OCI-LY1 (cell line): Measurements from ENCODE around the gene B4GALT2.

ENCODE experiments used
- H2AFZ ChIP-seq: fragments of 200-600 bp; sonication (generic), shearing (Covaris generic); 2 replicates; pipeline ENCODE4 v1.6.0; 2014; ENCODE audit warnings: antibody characterized with exemption, mild to moderate bottlenecking, low read length
- H3F3A ChIP-seq: fragments of 200-600 bp; sonication (generic), shearing (Covaris generic); 2 replicates; pipeline ENCODE4 v1.6.0; 2014; ENCODE audit warnings: mild to moderate bottlenecking, antibody characterized with exemption, low read length, moderate library complexity; ENCODE audit not compliant: insufficient read depth
- H3K27ac ChIP-seq: fragments of 200-600 bp; sonication (generic); 2 replicates; pipeline ENCODE4 v1.5.1; 2014; ENCODE audit warnings: low read length, mixed run types, mild to moderate bottlenecking, low read depth; ENCODE audit not compliant: poor library complexity, severe bottlenecking
- H3K27me3 ChIP-seq: fragments of 200-600 bp; sonication (generic); 2 replicates; pipeline ENCODE4 v1.6.0; 2014; ENCODE audit warnings: antibody characterized with exemption, mild to moderate bottlenecking, low read length, moderate library complexity; ENCODE audit not compliant: insufficient read depth
- H3K36me3 ChIP-seq: fragments of 200-600 bp; sonication (generic); 2 replicates; pipeline ENCODE4 v1.6.1; 2014; ENCODE audit warnings: mild to moderate bottlenecking, antibody characterized with exemption, low read length, moderate library complexity, mixed read lengths; ENCODE audit not compliant: insufficient read depth
- H3K4me1 ChIP-seq: fragments of 200-600 bp; sonication (generic); 2 replicates; pipeline ENCODE4 v1.5.1; 2014; ENCODE audit warnings: mild to moderate bottlenecking, low read length, moderate library complexity; ENCODE audit not compliant: insufficient read depth, severe bottlenecking
- H3K4me2 ChIP-seq: fragments of 200-600 bp; sonication (generic), shearing (Covaris generic); 2 replicates; pipeline ENCODE4 v1.6.1; 2014; ENCODE audit warnings: low read length
- H3K4me3 ChIP-seq: fragments of 200-600 bp; sonication (generic); 2 replicates; pipeline ENCODE4 v1.5.1; 2014; ENCODE audit warnings: low read length, low read depth, mild to moderate bottlenecking, mixed read lengths; ENCODE audit not compliant: poor library complexity, severe bottlenecking
- H3K79me2 ChIP-seq: fragments of 200-600 bp; shearing (Covaris generic); 2 replicates; pipeline ENCODE4 v1.6.1; 2016; ENCODE audit warnings: mixed run types, low read length, mixed read lengths; ENCODE audit not compliant: insufficient read depth
- H3K9ac ChIP-seq: fragments of 200-600 bp; sonication (generic), shearing (Covaris generic); 2 replicates; pipeline ENCODE4 v1.6.1; 2014; ENCODE audit warnings: mild to moderate bottlenecking, low read length, mixed read lengths
- H3K9me2 ChIP-seq: fragments of 200-600 bp; sonication (generic), shearing (Covaris generic); 2 replicates; pipeline ENCODE4 v1.6.1; 2014; ENCODE audit warnings: low read depth, mild to moderate bottlenecking, low read length, mixed read lengths
- H3K9me3 ChIP-seq: fragments of 200-600 bp; shearing (Covaris generic); 2 replicates; pipeline ENCODE4 v1.6.1; 2014; ENCODE audit warnings: low read length, mixed read lengths
- H4K20me1 ChIP-seq: fragments of 200-600 bp; sonication (generic), shearing (Covaris generic); 2 replicates; pipeline ENCODE4 v1.6.0; 2016; ENCODE audit warnings: mild to moderate bottlenecking, low read length; ENCODE audit not compliant: insufficient read depth
- EZH2 ChIP-seq: fragments of 200-600 bp; sonication (generic), shearing (Covaris generic); IDR thresholded peaks from 2 replicates; pipeline ENCODE4 v1.8.0; 2017; ENCODE audit warnings: borderline replicate concordance, mixed run types, mild to moderate bottlenecking, antibody characterized with exemption, low read length, moderate library complexity, mixed read lengths
- TF ChIP-seq, protein P1 (sequence below): fragments of 200-600 bp; sonication (generic), shearing (Covaris generic); IDR thresholded peaks from 2 replicates; pipeline ENCODE4 v1.5.1; 2017; ENCODE audit warnings: mild to moderate bottlenecking, antibody characterized with exemption, low read length, moderate library complexity, mixed read lengths

B4GALT2 gene

DNA sequence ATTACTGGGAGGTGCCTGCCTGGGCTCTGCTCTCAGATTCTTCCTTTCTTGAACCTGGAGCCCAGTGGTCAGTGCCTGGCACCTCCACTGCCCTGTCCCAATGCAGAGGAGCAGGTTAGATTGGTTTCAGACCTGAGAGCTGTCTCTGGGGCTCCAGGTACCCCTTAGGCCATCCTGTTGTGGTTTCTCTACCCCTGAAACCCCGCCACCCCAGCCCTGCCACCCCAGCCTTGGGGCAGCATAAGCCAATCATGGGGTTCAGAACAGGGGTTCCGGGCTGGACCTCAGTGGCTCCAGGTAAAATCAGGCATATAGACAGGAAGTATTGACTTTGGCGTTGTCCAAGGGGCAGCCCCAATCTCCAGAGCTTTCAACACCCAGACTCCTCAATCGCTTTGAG lies 55.4 kb downstream of the B4GALT2 start:
- Histone ChIP-seq H3F3A (no peaks in the 10 kb centered on the region), H3K27me3 (no peaks in the 10 kb centered on the region), H3K9me2 (no peaks in the 10 kb centered on the region), H4K20me1 (no peaks in the 10 kb centered on the region), H3K27ac (no peak overlapping the region), H2AFZ (no peak overlapping the region), H3K36me3 (no peaks in the 10 kb centered on the region), H3K9ac (no peak overlapping the region), H3K4me1 (peaks cover 11% of the 10 kb centered on the region), H3K9me3 (no peaks in the 10 kb centered on the region), H3K4me3 (no peak overlapping the region), H3K79me2 (no peaks in the 10 kb centered on the region), H3K4me2 (no peak overlapping the region)
- TF ChIP-seq, protein P1, sequence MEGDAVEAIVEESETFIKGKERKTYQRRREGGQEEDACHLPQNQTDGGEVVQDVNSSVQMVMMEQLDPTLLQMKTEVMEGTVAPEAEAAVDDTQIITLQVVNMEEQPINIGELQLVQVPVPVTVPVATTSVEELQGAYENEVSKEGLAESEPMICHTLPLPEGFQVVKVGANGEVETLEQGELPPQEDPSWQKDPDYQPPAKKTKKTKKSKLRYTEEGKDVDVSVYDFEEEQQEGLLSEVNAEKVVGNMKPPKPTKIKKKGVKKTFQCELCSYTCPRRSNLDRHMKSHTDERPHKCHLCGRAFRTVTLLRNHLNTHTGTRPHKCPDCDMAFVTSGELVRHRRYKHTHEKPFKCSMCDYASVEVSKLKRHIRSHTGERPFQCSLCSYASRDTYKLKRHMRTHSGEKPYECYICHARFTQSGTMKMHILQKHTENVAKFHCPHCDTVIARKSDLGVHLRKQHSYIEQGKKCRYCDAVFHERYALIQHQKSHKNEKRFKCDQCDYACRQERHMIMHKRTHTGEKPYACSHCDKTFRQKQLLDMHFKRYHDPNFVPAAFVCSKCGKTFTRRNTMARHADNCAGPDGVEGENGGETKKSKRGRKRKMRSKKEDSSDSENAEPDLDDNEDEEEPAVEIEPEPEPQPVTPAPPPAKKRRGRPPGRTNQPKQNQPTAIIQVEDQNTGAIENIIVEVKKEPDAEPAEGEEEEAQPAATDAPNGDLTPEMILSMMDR, result no peak
- TF ChIP-seq EZH2, result no peak

DNA sequence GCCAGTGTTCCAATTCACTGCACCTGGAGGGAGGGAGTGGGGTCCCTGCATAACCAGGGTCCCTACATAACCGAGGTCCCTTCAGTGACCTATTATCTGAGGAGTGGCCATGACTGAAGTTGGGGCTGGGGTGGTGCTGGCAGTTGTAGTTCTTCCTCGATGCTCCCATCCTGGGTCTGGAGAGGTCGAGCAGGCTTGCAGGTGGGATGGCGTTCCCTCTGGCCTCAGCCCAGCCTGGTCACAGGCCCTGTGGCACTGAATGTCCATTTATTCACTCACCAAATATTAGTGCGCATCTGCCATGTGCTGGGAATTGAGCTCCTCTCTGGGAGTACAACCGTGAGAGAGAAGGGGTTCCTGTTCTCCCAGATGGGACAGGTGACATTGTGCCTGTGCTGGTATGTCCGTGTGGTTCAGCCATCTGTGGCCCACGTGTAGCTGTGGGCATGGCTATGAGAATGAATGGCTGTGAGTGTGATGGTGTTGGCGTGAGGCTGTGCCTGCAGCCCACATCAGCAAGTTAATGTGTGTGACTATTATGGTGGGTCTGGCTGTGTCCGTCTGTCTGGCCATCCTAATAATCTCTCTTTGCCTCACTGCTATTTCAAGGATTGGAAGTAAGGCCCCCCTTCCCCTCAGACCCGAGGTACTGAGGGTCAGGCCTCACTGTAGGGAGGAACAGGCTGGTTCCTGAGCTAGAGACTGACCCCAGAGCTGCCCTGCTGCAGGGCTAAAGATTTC lies 56.1 kb downstream of the B4GALT2 start:
- Histone ChIP-seq H3K4me1 (peaks cover 8% of the 10 kb centered on the region), H2AFZ (no peak overlapping the region), H3K4me2 (no peak overlapping the region), H3K79me2 (no peaks in the 10 kb centered on the region), H3F3A (no peaks in the 10 kb centered on the region), H3K9me3 (no peaks in the 10 kb centered on the region), H4K20me1 (no peaks in the 10 kb centered on the region), H3K9ac (no peak overlapping the region), H3K27ac (no peak overlapping the region), H3K9me2 (no peaks in the 10 kb centered on the region), H3K27me3 (no peaks in the 10 kb centered on the region), H3K4me3 (no peak overlapping the region), H3K36me3 (no peaks in the 10 kb centered on the region)
- TF ChIP-seq, protein P1, result no peak
- TF ChIP-seq EZH2, result no peak

DNA sequence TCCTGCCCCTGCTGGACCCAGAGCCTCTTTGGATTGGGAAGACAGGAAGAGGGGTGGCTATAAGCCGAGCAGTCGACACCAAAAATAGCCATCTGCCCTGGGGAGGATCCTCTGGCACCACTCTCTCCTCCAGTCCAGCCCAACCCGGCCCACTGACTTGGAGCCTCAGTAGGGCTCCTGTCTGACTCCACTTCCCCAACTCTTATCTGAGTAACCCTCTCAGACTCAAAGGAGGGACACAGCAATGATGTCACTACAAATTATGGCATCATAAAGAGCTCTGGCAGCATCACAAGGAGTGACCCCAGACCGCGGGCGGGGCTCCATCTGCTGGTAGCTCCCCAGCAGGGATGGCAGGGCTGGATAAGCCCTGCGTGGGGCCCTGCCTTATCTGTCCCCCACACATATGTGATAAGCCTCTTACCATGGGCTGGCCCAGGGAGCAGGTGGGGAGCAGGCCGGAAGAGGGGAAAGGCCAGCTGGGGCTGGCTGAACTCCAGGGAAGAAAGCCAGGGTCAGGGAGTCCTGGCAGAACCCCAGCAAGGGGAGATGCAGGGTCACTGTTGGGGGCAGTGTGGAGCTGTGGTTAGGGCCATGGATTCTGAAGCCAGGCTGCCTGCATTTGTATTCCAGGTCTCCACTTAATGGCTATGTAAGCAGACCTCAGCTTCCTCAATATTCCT lies 56.9 kb downstream of the B4GALT2 start:
- H3K9ac ChIP-seq, result no peak overlapping the region
- H3K79me2 ChIP-seq, result no peaks in the 10 kb centered on the region
- no peaks in the 10 kb centered on the region for H3K27me3 ChIP-seq
- H2AFZ ChIP-seq, result no peak overlapping the region
- no peaks in the 10 kb centered on the region for H3K9me3 ChIP-seq
- no peaks in the 10 kb centered on the region for H4K20me1 ChIP-seq
- no peak overlapping the region for H3K4me2 ChIP-seq
- TF ChIP-seq EZH2, result no peak
- TF ChIP-seq, protein P1, result no peak
- H3K9me2 ChIP-seq, result no peaks in the 10 kb centered on the region
- H3K4me3 ChIP-seq, result no peak overlapping the region
- H3F3A ChIP-seq, result no peaks in the 10 kb centered on the region
- H3K36me3 ChIP-seq, result no peaks in the 10 kb centered on the region
- peaks cover 6% of the 10 kb centered on the region for H3K4me1 ChIP-seq
- no peak overlapping the region for H3K27ac ChIP-seq
